Ishikawa (cell line): ENCODE results near the gene GASK1A.

Experiments used
- CEBPB ChIP-seq: IDR thresholded peaks from 2 replicates; pipeline ENCODE4 v1.6.1; 2012
- CREB1 ChIP-seq: IDR thresholded peaks from 2 replicates; pipeline ENCODE4 v1.6.1; 2012; ENCODE audit warnings: low read depth
- EGR1 ChIP-seq: IDR thresholded peaks from 2 replicates; pipeline ENCODE4 v1.6.1; 2012
- EP300 ChIP-seq: IDR thresholded peaks from 2 replicates; pipeline ENCODE4 v1.6.1; 2012; ENCODE audit warnings: borderline replicate concordance
- FOXM1 ChIP-seq: IDR thresholded peaks from 2 replicates; pipeline ENCODE4 v1.6.1; 2012; ENCODE audit warnings: low read depth, borderline replicate concordance
- MAX ChIP-seq: IDR thresholded peaks from 2 replicates; pipeline ENCODE4 v1.6.1; 2012
- NFIC ChIP-seq: IDR thresholded peaks from 2 replicates; pipeline ENCODE4 v1.6.1; 2012
- RAD21 ChIP-seq: IDR thresholded peaks from 2 replicates; pipeline ENCODE4 v1.6.1; 2012; ENCODE audit warnings: low read depth
- REST ChIP-seq: IDR thresholded peaks from 2 replicates; pipeline ENCODE4 v1.6.1; 2012; ENCODE audit warnings: low read depth, mild to moderate bottlenecking
- TAF1 ChIP-seq: IDR thresholded peaks from 2 replicates; pipeline ENCODE4 v1.6.1; 2012; ENCODE audit warnings: low read depth, mild to moderate bottlenecking
- TCF12 ChIP-seq: IDR thresholded peaks from 2 replicates; pipeline ENCODE4 v1.6.1; 2012; ENCODE audit warnings: low read depth
- TEAD4 ChIP-seq: IDR thresholded peaks from 2 replicates; pipeline ENCODE4 v1.6.1; 2012
- USF1 ChIP-seq: IDR thresholded peaks from 2 replicates; pipeline ENCODE4 v1.6.1; 2012
- YY1 ChIP-seq: IDR thresholded peaks from 2 replicates; pipeline ENCODE4 v1.6.1; 2012; ENCODE audit warnings: low read depth
- ZBTB7A ChIP-seq: IDR thresholded peaks from 2 replicates; pipeline ENCODE4 v1.6.1; 2012; ENCODE audit warnings: low read depth

GASK1A gene

GRCh38 chr3:43096761-43097160, 117.7 kb downstream of the GASK1A start:
- TF ChIP-seq RAD21 (no peak), TAF1 (no peak), EGR1 (no peak), USF1 (no peak), REST (no peak), ZBTB7A (no peak), FOXM1 (no peak), EP300 (no peak), MAX (no peak)

GRCh38 chr3:43097400-43098080, 118.4 kb downstream of the GASK1A start:
- TF ChIP-seq CEBPB: no peak

DNA sequence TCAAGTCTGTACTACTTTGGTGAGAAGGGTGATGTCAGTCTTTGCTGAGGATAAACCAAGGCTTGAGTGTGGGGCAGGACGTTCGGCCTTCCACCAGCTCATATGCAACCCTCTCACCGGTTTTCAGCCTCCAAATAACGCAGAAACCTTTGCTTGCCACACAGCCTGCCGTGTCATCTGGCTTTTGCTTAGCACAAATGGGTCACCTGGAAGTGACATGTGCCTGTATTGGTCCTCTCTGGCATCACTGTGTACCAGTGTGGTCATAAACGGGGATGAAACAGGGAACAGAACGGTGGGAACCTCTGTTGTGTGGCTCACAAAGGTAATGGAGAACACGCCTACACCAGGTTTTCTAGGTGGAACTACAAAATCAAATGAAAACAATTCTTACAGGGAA, 119.7 kb downstream of the GASK1A start:
- TF ChIP-seq TCF12: no peak
- no peak for TF ChIP-seq CREB1
- TF ChIP-seq NFIC: no peak
- no peak for TF ChIP-seq TEAD4
- no peak for TF ChIP-seq MAX
- no peak for TF ChIP-seq USF1
- no peak for TF ChIP-seq EP300
- no peak for TF ChIP-seq TAF1
- no peak for TF ChIP-seq REST

GRCh38 chr3:43102773-43103480, 123.8 kb downstream of the GASK1A start:
- TF ChIP-seq YY1 (no peak), EGR1 (no peak), EP300 (no peak), USF1 (no peak), RAD21 (no peak), ZBTB7A (no peak), TEAD4 (no peak), TCF12 (no peak), CEBPB (no peak)

DNA sequence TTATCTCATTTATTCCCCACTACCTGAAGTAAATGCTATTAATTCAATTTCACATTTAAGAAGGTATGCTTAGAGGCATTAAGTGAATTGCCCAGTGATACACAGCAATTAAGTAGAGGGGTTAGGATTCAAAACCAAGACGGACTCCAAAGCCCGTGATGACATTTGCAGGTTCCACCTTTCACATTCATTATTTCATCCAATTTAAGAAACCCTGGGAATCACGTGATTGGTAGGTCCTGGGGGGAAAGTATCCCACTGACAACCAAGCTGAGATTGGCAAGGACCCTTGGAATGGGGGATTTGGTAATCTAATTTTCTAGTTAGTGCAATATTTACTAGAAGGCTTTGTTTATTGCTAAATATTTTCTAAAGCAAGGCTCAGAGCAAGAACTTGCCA, 124.9 kb downstream of the GASK1A start:
- TF ChIP-seq YY1 (no peak), TEAD4 (no peak), CREB1 (no peak), RAD21 (no peak), TCF12 (no peak), NFIC (no peak), ZBTB7A (no peak), EP300 (no peak), FOXM1 (no peak), TAF1 (no peak), CEBPB (no peak), MAX (no peak), USF1 (no peak), REST (no peak)
